Measurements from ENCODE around the gene FNBP1.

DNA sequence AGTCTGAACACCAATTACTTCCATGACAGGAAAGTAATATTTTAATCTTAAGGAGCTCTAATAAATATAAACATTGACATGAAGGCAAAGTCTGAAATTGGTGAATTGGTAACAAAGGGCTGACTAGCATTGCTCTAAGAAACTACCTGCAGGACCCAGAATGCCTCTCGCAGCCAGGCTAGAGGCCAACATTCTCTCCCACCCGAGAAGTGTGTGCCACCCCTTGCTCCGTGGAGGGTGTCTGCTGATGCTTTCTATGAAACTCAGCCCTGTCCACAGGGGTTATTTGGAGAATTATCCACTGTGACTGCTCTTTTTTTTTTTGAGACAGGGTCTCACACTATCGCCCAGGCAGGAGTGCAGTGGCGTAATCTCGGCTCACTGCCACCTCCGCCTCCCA lies 126.3 kb downstream of the FNBP1 start:
- TF ChIP-seq EZH2phosphoT487 (IDR thresholded peaks at IDR 0.05; ENCODE audit: insufficient read depth, low read depth), result no peak
- no peak for TF ChIP-seq EZH2 (IDR thresholded peaks at IDR 0.05; ENCODE audit: insufficient read depth, poor library complexity, severe bottlenecking)

All from GM23248 (cell line).